HG03280 (cell line): ENCODE results near the gene TULP4.
"Not testable (repeated sequence)": the region's sequence is repeated elsewhere in the genome, so short reads cannot be mapped to it uniquely, and the experiment has no call there.

Source experiments
- ATAC-seq: cut with Tn5 transposase; IDR thresholded peaks from one replicate; pipeline ENCODE4 v1.9.1; 2021; ENCODE audit warnings: mild to moderate bottlenecking, moderate library complexity; ENCODE audit not compliant: unreplicated experiment

TULP4 gene

DNA sequence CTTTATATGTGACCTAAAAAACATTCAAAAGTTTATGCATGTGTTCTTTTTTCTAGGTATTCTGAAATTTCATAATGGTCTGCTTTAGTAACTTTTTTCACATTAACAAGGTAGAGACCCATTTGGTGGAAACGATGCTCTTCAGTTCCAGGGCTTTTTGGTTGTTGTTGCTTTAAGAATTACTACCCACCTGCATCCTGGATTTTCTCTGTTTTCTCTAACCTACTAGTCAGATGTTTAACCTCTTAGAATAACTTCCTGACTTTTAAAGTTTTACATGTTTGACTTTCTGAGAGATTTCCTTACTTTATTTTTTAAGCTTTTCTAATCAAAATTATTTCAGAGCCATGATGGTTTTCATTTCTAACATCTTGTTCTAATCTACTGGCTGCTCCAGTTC is 14.9 kb downstream of the TULP4 start:
- no peak for ATAC-seq

GRCh38 chr6:158328952-158329351 is 16.7 kb downstream of the TULP4 start:
- ATAC-seq = no peak

DNA sequence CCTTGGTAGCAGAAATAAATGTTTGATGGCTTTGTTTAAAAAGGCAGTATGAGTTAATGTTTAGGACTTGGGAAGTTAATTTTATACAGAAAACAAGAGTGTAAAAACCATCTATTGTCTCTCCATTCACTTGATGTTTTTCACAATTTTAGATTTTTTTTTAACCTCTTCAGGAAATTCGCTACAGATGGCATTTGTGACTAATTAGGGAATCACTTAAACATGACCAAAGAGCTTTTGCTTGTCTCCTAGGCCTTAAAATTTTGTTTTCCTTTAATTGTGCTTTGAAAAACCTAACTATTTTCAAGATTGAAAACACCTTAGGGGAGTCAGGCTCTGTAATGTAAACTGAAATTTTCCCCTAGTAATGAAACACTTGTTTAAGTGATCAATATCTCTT is 17.3 kb downstream of the TULP4 start:
- ATAC-seq = no peak

GRCh38 chr6:158330016-158330415 is 17.8 kb downstream of the TULP4 start:
- ATAC-seq = no peak

DNA sequence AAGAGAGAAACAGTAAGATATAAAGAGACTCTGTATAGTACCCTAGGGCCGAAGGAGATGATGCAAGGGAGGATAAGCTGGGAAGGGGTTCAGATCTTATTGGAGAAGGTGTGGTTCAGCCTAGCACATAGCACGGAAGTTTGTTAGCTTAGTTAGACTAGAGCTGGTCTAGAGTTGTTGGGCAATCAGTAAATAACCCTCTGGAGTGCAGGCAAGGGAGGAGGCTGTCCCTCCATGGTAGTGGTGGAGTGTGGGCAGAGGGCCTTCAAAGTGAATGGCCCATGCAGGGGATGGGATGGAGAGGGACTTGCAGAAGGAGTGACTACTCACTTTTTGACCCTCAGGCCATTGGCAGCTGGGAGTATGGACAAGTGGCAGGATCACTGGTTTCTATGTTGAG is 20.0 kb downstream of the TULP4 start:
- no peak for ATAC-seq

DNA sequence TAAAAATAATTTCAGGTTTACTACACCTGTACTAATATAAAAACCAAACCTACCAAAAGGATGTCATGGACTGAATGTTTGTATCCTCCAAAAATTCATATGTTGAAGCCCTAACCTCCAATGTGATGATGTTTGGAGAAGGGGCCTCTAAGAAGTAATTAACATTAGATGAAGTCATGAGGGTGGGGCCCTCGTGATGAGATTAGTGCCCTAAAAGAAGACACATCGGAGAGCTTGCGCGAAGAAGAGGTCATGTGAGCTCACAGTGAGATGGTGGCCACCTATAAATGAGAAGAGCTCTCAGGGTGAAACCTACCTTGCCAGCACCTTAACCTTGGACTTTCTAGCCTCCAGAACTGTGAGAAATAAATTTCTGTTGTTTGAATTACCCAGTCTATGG is 20.8 kb downstream of the TULP4 start:
- no peak for ATAC-seq

- no peak for ATAC-seq
Observed at GRCh38 chr6:158334534-158334933, 22.3 kb downstream of the TULP4 start.

- no peak for ATAC-seq
Observed at GRCh38 chr6:158337332-158337731, 25.1 kb downstream of the TULP4 start.

DNA sequence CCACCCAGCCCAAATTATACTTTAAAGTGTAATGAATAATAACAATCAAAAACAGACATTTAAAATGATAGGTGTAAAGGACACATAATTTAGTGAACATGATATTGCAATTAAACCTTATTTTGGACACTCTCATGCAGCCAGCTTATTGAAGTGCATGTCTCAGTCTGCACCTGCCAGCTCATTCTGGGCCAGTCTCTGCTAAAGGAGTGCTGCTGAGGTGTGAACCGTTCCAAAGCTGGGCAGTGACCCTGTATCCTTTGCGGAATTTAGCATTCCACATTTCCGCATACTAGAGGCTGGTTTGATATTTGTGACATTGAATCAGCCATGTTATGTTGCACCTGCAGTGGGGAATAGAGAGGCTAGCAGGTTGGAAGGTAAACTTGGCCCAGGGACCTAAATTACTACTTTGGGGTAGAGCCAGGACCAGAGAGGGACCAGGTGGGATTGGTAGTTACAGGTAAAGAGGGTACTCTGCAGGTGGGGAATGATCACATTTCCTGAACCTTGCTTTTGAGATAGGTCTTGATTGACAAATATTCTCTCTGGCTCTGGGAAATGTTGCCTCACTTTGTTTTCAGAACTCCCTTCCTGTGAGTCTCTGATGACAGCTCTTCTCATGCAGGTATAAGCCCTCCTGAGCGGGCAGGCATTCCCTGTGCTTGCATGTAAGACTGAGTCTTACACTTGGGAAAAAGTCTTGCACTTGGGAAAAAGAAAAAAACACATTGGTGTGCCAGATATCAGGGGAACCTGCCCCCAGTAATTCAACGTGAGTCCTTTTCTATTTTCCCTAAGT is 26.2 kb downstream of the TULP4 start:
- ATAC-seq = no peak

- not testable (repeated sequence) for ATAC-seq
Observed at GRCh38 chr6:158339197-158339596, 26.9 kb downstream of the TULP4 start.

DNA sequence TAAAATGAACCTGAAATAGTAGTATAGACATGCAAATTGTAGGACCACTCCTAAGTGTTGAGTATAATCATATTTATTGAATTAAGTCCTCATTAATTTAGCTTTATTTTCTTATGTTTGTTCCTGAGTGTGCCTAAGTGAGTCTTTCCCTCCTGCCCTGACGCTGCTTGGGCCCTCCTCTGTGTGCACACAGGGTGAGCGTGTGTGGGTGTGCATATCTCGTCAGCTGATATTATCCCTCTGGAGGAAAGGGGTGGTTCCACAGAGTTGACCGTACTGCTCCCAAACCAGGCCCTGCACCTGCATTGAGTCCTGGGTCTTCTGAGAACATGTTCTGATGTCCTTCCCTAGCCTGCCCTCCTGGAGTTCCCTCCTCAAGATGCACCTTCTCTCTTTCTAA is 28.0 kb downstream of the TULP4 start:
- no peak for ATAC-seq

GRCh38 chr6:158344534-158344933 is 32.3 kb downstream of the TULP4 start:
- no peak for ATAC-seq

DNA sequence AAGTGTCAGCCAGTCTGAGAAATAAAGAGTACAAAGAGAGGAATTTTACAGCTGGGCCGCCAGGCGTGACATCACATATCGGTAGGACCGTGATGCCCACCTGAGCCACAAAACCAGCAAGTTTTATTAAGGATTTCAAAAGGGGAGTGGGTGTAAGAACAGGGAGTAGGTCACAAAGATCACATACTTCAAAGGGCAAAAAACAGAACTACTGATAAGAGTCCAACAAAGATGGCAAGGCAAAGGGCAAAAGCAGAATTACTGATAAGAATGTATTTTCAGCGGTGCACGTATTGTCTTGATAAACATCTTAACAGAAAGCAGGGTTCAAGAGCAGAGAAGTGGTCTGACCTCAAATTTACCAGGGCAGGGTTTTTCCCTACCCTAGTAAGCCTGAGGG is 33.2 kb downstream of the TULP4 start:
- not testable (repeated sequence) for ATAC-seq

DNA sequence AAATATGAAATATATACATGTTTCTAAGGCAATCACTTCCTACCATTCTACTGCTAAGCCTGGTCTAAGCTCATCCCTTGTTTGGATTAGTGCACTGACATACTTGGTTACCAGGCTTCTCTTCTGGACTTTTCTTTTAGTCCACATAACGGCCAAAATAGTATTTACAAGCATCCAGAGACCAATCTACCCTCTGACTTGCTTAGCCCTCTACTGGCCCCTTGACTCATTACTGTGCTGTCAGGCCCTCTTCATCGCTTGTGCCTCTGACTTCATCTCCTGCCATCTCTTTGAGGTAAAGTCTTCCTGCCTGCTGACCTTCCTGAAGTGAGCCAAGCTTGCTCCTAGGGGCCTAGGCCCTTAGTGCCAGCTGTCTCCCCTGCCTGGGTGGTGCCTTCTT is 35.1 kb downstream of the TULP4 start:
- no peak for ATAC-seq

DNA sequence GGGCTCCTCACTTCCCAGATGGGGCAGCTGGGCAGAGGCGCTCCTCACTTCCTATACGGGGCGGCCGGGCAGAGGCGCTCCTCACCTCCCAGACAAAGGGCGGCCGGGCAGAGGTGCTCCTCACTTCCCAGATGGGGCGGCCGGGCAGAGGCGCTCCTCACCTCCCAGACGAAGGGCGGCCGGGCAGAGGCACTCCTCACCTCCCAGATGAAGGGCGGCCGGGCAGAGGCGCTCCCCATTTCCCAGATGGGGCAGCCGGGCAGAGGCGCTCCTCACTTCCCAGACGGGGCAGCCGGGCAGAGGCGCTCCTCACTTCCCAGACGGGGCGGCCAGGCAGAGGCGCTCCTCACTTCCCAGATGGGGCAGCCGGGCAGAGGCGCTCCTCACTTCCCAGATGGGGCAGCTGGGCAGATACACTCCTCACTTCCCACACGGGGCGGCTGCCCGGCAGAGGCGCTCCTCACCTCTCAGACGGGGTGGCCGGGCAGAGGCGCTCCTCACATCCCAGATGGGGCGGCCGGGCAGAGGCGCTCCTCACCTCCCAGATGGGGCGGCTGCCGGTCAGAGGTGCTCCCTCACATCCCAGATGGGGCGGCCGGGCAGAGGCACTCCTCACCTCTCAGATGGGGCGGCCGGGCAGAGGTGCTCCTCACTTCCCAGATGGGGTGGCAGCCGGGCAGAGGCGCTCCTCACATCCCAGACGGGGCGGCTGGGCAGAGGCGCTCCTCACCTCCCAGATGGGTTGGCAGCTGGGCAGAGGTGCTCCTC is 36.7 kb downstream of the TULP4 start:
- ATAC-seq = not testable (repeated sequence)

- ATAC-seq = not testable (repeated sequence)
Observed at GRCh38 chr6:158349505-158350275, 37.4 kb downstream of the TULP4 start.

- ATAC-seq = not testable (repeated sequence)
Observed at GRCh38 chr6:158350731-158351130, 38.5 kb downstream of the TULP4 start.

- no peak for ATAC-seq
Observed at GRCh38 chr6:158353883-158354877, 41.9 kb downstream of the TULP4 start.

DNA sequence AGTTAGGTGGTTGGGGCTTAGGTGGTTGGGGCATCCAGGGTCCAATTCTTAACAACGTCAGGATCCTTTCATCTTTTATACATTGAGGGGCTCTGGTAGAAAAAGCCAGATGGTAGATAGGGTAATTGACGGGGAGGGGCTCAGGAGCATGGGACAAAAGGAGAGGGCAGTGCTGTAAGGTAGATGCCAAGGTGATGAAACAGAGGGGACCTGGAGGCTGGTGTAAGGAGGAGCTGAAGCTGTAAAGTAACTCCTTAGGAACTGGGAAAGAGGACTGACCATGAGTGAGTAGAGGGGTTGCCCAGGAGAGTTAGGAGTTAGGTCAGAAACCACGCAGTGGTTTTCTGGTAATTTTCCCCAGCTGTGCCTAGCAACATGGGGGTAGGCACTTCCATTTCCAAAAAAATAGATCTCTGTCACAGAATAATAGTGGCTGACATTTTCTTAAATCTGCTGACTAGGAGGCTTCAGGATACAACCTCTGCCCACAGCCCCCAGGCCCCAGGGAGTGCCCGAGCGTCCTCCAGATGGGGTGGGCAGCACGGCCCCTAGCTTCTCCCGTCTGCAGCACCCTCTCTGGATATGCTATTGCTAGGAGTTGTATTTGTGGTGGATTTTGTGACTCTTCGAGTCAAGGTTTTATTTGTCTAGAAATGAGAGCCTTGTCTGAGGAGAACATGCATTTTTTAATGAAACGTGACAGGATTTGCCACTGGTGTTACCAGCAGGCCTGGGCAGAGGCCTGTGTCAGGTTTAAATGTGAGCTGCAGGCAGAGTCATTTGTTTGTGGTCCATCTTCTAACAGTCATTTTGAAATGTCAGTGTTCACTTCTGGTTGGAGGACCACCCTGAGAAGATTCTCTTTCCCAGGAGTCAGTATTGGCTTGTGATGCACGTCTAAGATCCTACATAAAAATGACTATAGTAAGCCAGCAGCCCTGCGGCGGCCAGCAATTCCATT is 44.6 kb downstream of the TULP4 start:
- peak; percentile 24 for ATAC-seq
